K562 (cell line): ENCODE results near the gene DTYMK. TPM values are rescaled to one million over a fixed set of nuclear protein-coding genes. Genes with fewer than 3 reads are reported as not detected.
A peak's percentile ranks its signal among the peaks of the same experiment; 100 is the strongest.

Experiments used
- BHLHE40 ChIP-seq: IDR thresholded peaks from 2 replicates; pipeline ENCODE4 v1.6.1; 2011; ENCODE audit warnings: low read length, improper control_type of control experiment
- CCNT2 ChIP-seq: IDR thresholded peaks from 2 replicates; pipeline ENCODE4 v1.6.1; 2011; ENCODE audit warnings: borderline replicate concordance, low read depth, mild to moderate bottlenecking, moderate library complexity, mixed read lengths, low read length; ENCODE audit not compliant: insufficient read length; ENCODE audit errors: extremely low read depth
- CSDE1 ChIP-seq, 2 experiments: fragments of 450-650 bp; IDR thresholded peaks; 2 replicates each; pipeline ENCODE4 v1.6.1; 2016; ENCODE audit warnings: mild to moderate bottlenecking in 1 of 2
- ETV5 ChIP-seq: sonication (generic); formaldehyde crosslinking; IDR thresholded peaks from 2 replicates; pipeline ENCODE4 v1.4.0; 2020; ENCODE audit warnings: low read depth, mild to moderate bottlenecking, missing genetic modification reagents
- FOXJ3 ChIP-seq: sonication (generic); formaldehyde crosslinking; IDR thresholded peaks from 2 replicates; pipeline ENCODE4 v1.4.0; 2020; ENCODE audit warnings: mild to moderate bottlenecking, missing genetic modification reagents
- HDAC1 ChIP-seq, 2 experiments: fragments of 450-650 bp; IDR thresholded peaks; 2 replicates each; pipeline ENCODE4 v1.6.1; 2016 to 2017; ENCODE audit warnings: inconsistent platforms in 1 of 2, mild to moderate bottlenecking in 1 of 2, moderate library complexity in 1 of 2
- ILF3 ChIP-seq: fragments of 450-650 bp; IDR thresholded peaks from 2 replicates; pipeline ENCODE4 v1.6.1; 2018; ENCODE audit warnings: antibody characterized with exemption, mild to moderate bottlenecking, moderate library complexity, borderline replicate concordance
- KAT7 ChIP-seq: sonication (generic); formaldehyde crosslinking; IDR thresholded peaks from 2 replicates; pipeline ENCODE4 v1.8.0; 2022; ENCODE audit warnings: missing genetic modification reagents, mild to moderate bottlenecking, borderline replicate concordance
- L3MBTL2 ChIP-seq: fragments of 450-650 bp; IDR thresholded peaks from 2 replicates; pipeline ENCODE4 v1.6.1; 2016; ENCODE audit warnings: mild to moderate bottlenecking, moderate library complexity
- MAFF ChIP-seq: IDR thresholded peaks from 2 replicates; pipeline ENCODE4 v1.6.1; 2012; ENCODE audit warnings: low read length, improper control_type of control experiment
- MTA3 ChIP-seq: fragments of 450-650 bp; formaldehyde crosslinking; IDR thresholded peaks from 2 replicates; pipeline ENCODE4 v1.6.1; 2017; ENCODE audit warnings: mild to moderate bottlenecking, borderline replicate concordance
- MYC ChIP-seq, 2 experiments: fragments of 250-450 bp in 1 of 2; sonication (Bioruptor Pico) in 1 of 2; IDR thresholded peaks; 2 replicates each; pipeline versions ENCODE4 v1.5.1 to v1.6.1; 2012 to 2021; ENCODE audit warnings: low read depth in 2 of 2, borderline replicate concordance in 1 of 2, improper control_type of control experiment in 1 of 2, low read length in 1 of 2, mild to moderate bottlenecking in 1 of 2, moderate library complexity in 1 of 2
- NFRKB ChIP-seq: fragments of 450-650 bp; IDR thresholded peaks from 2 replicates; pipeline ENCODE4 v1.6.1; 2016; ENCODE audit warnings: low read depth
- OTX1 ChIP-seq: fragments of 450-650 bp; formaldehyde crosslinking; IDR thresholded peaks from 2 replicates; pipeline ENCODE4 v1.4.0; 2022; ENCODE audit warnings: mild to moderate bottlenecking
- RUNX1 ChIP-seq: sonication (generic); IDR thresholded peaks from 2 replicates; pipeline ENCODE4 v1.6.1; 2016; ENCODE audit warnings: antibody characterized with exemption, low read depth
- SAP30 ChIP-seq: fragments of 200-600 bp; sonication (generic); IDR thresholded peaks from 2 replicates; pipeline ENCODE4 v1.6.1; 2012; ENCODE audit warnings: borderline replicate concordance, low read depth, mild to moderate bottlenecking, moderate library complexity, low read length, control low read depth, inconsistent platforms; ENCODE audit not compliant: insufficient read depth, poor library complexity, severe bottlenecking
- TAF1 ChIP-seq: IDR thresholded peaks from 2 replicates; pipeline ENCODE4 v1.6.1; 2011; ENCODE audit warnings: mild to moderate bottlenecking, low read length, moderate library complexity; ENCODE audit not compliant: insufficient read depth, control insufficient read depth, severe bottlenecking; ENCODE audit errors: extremely low read depth
- TRIM28 ChIP-seq: fragments of 450-650 bp; IDR thresholded peaks from 2 replicates; pipeline ENCODE4 v1.6.1; 2017
- ZFX ChIP-seq: sonication (generic); formaldehyde crosslinking; IDR thresholded peaks from 2 replicates; pipeline ENCODE4 v1.8.0; 2022; ENCODE audit warnings: mild to moderate bottlenecking, missing genetic modification reagents, moderate library complexity
- polyA plus RNA-seq, 8 experiments: library from polyadenylated mRNA; depleted of rRNA in 4 of 8; stranded (reverse) in 5 of 8; unstranded in 3 of 8; fragments of >200 nt; fragmentation: Nextera tagmentation in 2 of 8; fragmentation: Illumina TruSeq in 1 of 8; extraction: Ambion mirVana in 2 of 8; extraction: Trizol in 1 of 8; gene quantifications; 2 replicates each; pipeline versions ENCODE4 v1.2.1 to v1.2.3, GENCODE V29; 2011 to 2014; ENCODE audit warnings: inconsistent platforms in 1 of 8, missing spikeins in 1 of 8
- total RNA-seq, 7 experiments: library from RNA; depleted of rRNA in 6 of 7; stranded (reverse); fragments of >200 nt in 6 of 7; fragmentation: Illumina TruSeq in 2 of 7; extraction: Trizol in 2 of 7; gene quantifications; 2 replicates each; pipeline versions ENCODE4 v1.2.1 to v1.2.3, GENCODE V29; 2011 to 2021; ENCODE audit warnings: low replicate concordance in 1 of 7
- TF ChIP-seq, protein P1 (sequence below): sonication (generic); formaldehyde crosslinking; IDR thresholded peaks from 2 replicates; pipeline ENCODE4 v1.8.1; 2023; ENCODE audit warnings: mild to moderate bottlenecking, missing genetic modification reagents
- TF ChIP-seq, protein P2 (sequence below): IDR thresholded peaks from 2 replicates; pipeline ENCODE4 v1.6.1; 2011; ENCODE audit warnings: borderline replicate concordance, low read depth, mild to moderate bottlenecking, moderate library complexity, low read length; ENCODE audit not compliant: insufficient read depth, poor library complexity, severe bottlenecking
- TF ChIP-seq, protein P3 (sequence below): fragments of 250-450 bp; sonication (Bioruptor Pico); IDR thresholded peaks from 2 replicates; pipeline ENCODE4 v1.4.0; 2020

DTYMK gene
- total and polyA plus RNA-seq, 9 of the 15 experiments (the other 6 are each of a cell fraction or from before 2014, with no cell fraction given) = 8.2 to 85.0 (median 47.9) TPM

DNA sequence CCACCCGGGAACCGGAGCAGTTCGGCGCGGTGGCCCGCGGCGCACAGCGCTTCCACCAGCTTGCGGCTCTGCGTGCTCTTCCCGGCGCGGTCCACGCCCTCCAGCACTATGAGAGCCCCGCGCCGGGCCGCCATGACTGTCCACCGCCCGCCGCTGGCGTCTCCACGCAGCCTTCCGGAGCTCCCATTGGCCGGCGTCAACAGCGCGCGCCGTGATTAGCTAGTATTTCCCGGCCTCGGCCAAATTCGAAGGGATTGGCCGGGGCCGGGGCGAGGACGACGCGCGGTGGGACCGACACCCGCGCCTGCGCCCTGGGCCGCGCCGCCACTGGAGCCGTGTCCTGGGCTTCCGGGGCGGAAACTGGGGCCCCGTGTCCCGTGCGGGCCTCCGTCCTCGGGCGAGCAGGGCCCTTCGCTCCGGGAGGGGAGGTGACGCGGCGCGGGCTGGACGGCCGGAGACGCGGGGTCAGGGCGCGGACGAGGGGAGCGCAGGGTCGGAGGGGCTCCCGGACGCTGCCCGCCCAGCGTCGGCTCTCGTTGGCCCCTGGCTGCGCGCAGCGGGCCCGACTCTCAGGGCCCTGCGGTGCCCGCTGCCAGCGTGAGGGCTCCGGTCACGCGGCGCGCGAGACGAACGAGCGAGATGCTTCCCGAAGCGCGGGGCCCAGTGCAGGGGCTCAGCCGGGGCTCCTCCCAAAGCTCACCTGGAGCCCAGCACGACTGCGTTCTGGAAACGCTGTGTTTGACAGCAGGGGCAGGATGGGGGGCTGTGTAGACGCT lies at the start of gene DTYMK (continued):
- no peak for TF ChIP-seq RUNX1
- TF ChIP-seq, protein P1, sequence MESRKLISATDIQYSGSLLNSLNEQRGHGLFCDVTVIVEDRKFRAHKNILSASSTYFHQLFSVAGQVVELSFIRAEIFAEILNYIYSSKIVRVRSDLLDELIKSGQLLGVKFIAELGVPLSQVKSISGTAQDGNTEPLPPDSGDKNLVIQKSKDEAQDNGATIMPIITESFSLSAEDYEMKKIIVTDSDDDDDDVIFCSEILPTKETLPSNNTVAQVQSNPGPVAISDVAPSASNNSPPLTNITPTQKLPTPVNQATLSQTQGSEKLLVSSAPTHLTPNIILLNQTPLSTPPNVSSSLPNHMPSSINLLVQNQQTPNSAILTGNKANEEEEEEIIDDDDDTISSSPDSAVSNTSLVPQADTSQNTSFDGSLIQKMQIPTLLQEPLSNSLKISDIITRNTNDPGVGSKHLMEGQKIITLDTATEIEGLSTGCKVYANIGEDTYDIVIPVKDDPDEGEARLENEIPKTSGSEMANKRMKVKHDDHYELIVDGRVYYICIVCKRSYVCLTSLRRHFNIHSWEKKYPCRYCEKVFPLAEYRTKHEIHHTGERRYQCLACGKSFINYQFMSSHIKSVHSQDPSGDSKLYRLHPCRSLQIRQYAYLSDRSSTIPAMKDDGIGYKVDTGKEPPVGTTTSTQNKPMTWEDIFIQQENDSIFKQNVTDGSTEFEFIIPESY (CRISPR knock-in tag) = peak; percentile 17; the same call in 1 of the 2 replicates
- TF ChIP-seq CSDE1 (IDR thresholded peaks at IDR 0.05) = 0 out of 4 replicates have a peak, but pooled peaks of 1 of the 2 experiments have one; percentile 48
- peak; percentile 72 for TF ChIP-seq BHLHE40
- TF ChIP-seq ZFX (CRISPR knock-in tag) = peak; percentile 84
- TF ChIP-seq MAFF = no peak
- TF ChIP-seq ILF3 = peak; percentile 64; the same call in 1 of the 2 replicates
- no peak for TF ChIP-seq TRIM28
- TF ChIP-seq, protein P2, sequence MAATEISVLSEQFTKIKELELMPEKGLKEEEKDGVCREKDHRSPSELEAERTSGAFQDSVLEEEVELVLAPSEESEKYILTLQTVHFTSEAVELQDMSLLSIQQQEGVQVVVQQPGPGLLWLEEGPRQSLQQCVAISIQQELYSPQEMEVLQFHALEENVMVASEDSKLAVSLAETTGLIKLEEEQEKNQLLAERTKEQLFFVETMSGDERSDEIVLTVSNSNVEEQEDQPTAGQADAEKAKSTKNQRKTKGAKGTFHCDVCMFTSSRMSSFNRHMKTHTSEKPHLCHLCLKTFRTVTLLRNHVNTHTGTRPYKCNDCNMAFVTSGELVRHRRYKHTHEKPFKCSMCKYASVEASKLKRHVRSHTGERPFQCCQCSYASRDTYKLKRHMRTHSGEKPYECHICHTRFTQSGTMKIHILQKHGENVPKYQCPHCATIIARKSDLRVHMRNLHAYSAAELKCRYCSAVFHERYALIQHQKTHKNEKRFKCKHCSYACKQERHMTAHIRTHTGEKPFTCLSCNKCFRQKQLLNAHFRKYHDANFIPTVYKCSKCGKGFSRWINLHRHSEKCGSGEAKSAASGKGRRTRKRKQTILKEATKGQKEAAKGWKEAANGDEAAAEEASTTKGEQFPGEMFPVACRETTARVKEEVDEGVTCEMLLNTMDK = no peak
- 0 out of 2 replicates have a peak, but pooled peaks have one; percentile 79 for TF ChIP-seq ETV5
- TF ChIP-seq OTX1 (CRISPR knock-in tag) = no peak
- TF ChIP-seq CCNT2 = peak; percentile 81
- TF ChIP-seq TAF1 = peak; percentile 64
- no peak for TF ChIP-seq FOXJ3 (CRISPR knock-in tag)
- TF ChIP-seq HDAC1 (IDR thresholded peaks at IDR 0.05) = peak in 1 of 2 experiments; percentile 74; a peak in 1 of 4 replicates
- peak; percentile 44; the same call in 1 of the 2 replicates for TF ChIP-seq MYC (IDR thresholded peaks at IDR 0.05; ENCODE audit: low read depth, low read length)
- no peak for TF ChIP-seq MYC (CRISPR knock-in tag; IDR thresholded peaks at IDR 0.05; ENCODE audit: borderline replicate concordance, low read depth)
- peak; percentile 61; the same call in 1 of the 2 replicates for TF ChIP-seq KAT7
- TF ChIP-seq, protein P3, sequence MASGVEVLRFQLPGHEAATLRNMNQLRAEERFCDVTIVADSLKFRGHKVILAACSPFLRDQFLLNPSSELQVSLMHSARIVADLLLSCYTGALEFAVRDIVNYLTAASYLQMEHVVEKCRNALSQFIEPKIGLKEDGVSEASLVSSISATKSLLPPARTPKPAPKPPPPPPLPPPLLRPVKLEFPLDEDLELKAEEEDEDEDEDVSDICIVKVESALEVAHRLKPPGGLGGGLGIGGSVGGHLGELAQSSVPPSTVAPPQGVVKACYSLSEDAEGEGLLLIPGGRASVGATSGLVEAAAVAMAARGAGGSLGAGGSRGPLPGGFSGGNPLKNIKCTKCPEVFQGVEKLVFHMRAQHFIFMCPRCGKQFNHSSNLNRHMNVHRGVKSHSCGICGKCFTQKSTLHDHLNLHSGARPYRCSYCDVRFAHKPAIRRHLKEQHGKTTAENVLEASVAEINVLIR (CRISPR knock-in tag) = peak; percentile 80
- TF ChIP-seq MTA3 = peak; percentile 97
- peak; percentile 85 for TF ChIP-seq L3MBTL2
- TF ChIP-seq SAP30 = peak; percentile 13
- TF ChIP-seq NFRKB = 0 out of 2 replicates have a peak, but pooled peaks have one; percentile 34
